K562 (cell line): ENCODE measurements around the gene CEP120. TPM values are rescaled to one million over a fixed set of nuclear protein-coding genes. Genes with fewer than 3 reads are reported as not detected.
A peak's percentile ranks its signal among the peaks of the same experiment; 100 is the strongest.

Experiments used
- BDP1 ChIP-seq: IDR thresholded peaks from 3 replicates; pipeline ENCODE4 v1.6.1; 2011; ENCODE audit not compliant: insufficient read length, insufficient read depth
- E2F3 ChIP-seq: fragments of 250-450 bp; sonication (Bioruptor Pico); IDR thresholded peaks from 2 replicates; pipeline ENCODE4 v1.4.0; 2020; ENCODE audit warnings: mild to moderate bottlenecking
- FOXA3 ChIP-seq, 2 experiments: fragments of 450-650 bp in 1 of 2; sonication (generic) in 1 of 2; formaldehyde crosslinking; IDR thresholded peaks in 1 of 2; conservative IDR thresholded peaks in 1 of 2; 2 replicates each; pipeline versions ENCODE4 v1.4.0 to v1.8.0; 2020 to 2022; ENCODE audit warnings: mild to moderate bottlenecking in 2 of 2, missing genetic modification reagents in 1 of 2
- HNRNPL ChIP-seq: fragments of 200-400 bp; formaldehyde crosslinking; IDR thresholded peaks from 2 replicates; pipeline ENCODE4 v1.6.1; 2017; ENCODE audit warnings: low read depth, mild to moderate bottlenecking, low read length
- IRF9 ChIP-seq: fragments of 450-650 bp; IDR thresholded peaks from 2 replicates; pipeline ENCODE4 v1.6.1; 2016; ENCODE audit warnings: missing biosample characterization, missing genetic modification characterization
- KAT8 ChIP-seq: fragments of 450-650 bp; IDR thresholded peaks from 2 replicates; pipeline ENCODE4 v1.6.1; 2016; ENCODE audit warnings: low read depth, mild to moderate bottlenecking
- MCM3 ChIP-seq: fragments of 450-650 bp; IDR thresholded peaks from 2 replicates; pipeline ENCODE4 v1.6.1; 2016
- NFRKB ChIP-seq: fragments of 450-650 bp; IDR thresholded peaks from 2 replicates; pipeline ENCODE4 v1.6.1; 2016; ENCODE audit warnings: low read depth
- RBM17 ChIP-seq: fragments of 200-400 bp; formaldehyde crosslinking; IDR thresholded peaks from 2 replicates; pipeline ENCODE4 v1.6.1; 2017; ENCODE audit warnings: low read depth, mild to moderate bottlenecking, low read length, borderline replicate concordance
- SFPQ ChIP-seq: fragments of 200-400 bp; formaldehyde crosslinking; IDR thresholded peaks from 2 replicates; pipeline ENCODE4 v1.6.1; 2017; ENCODE audit warnings: mild to moderate bottlenecking, low read depth, low read length, moderate library complexity
- ZBTB12 ChIP-seq: fragments of 250-450 bp; sonication (Bioruptor Pico); IDR thresholded peaks from 2 replicates; pipeline ENCODE4 v1.4.0; 2020
- ZBTB40 ChIP-seq, 2 experiments: fragments of 450-650 bp in 1 of 2; sonication (generic) in 1 of 2; formaldehyde crosslinking in 1 of 2; IDR thresholded peaks; 2 replicates each; pipeline versions ENCODE4 v1.7.1 to v1.9.0; 2016 to 2022; ENCODE audit warnings: inconsistent platforms in 1 of 2, mild to moderate bottlenecking in 1 of 2, missing genetic modification reagents in 1 of 2
- ZNF23 ChIP-seq: fragments of 250-450 bp; sonication (Bioruptor Pico); IDR thresholded peaks from 2 replicates; pipeline ENCODE4 v1.4.0; 2020; ENCODE audit warnings: mild to moderate bottlenecking
- polyA plus RNA-seq, 8 experiments: library from polyadenylated mRNA; depleted of rRNA in 4 of 8; stranded (reverse) in 5 of 8; unstranded in 3 of 8; fragments of >200 nt; fragmentation: Nextera tagmentation in 2 of 8; fragmentation: Illumina TruSeq in 1 of 8; extraction: Ambion mirVana in 2 of 8; extraction: Trizol in 1 of 8; gene quantifications; 2 replicates each; pipeline versions ENCODE4 v1.2.1 to v1.2.3, GENCODE V29; 2011 to 2014; ENCODE audit warnings: inconsistent platforms in 1 of 8, missing spikeins in 1 of 8
- total RNA-seq, 7 experiments: library from RNA; depleted of rRNA in 6 of 7; stranded (reverse); fragments of >200 nt in 6 of 7; fragmentation: Illumina TruSeq in 2 of 7; extraction: Trizol in 2 of 7; gene quantifications; 2 replicates each; pipeline versions ENCODE4 v1.2.1 to v1.2.3, GENCODE V29; 2011 to 2021; ENCODE audit warnings: low replicate concordance in 1 of 7

Gene CEP120
- total and polyA plus RNA-seq, 9 of the 15 experiments (the other 6 are each of a cell fraction or from before 2014, with no cell fraction given), result 3.3 to 24.9 (median 14.4) TPM

- TF ChIP-seq SFPQ (no peak), E2F3 (CRISPR knock-in tag) (peak; percentile 85; the same call in 1 of the 2 replicates), RBM17 (no peak), ZBTB12 (CRISPR knock-in tag) (peak; percentile 20; the same call in 1 of the 2 replicates), KAT8 (no peak), HNRNPL (peak; percentile 59; the same call in 1 of the 2 replicates), ZNF23 (no peak), BDP1 (no peak), IRF9 (tag) (no peak), ZBTB40 (IDR thresholded peaks at IDR 0.05) (peak; percentile 70), ZBTB40 (CRISPR knock-in tag; IDR thresholded peaks at IDR 0.05) (no peak), NFRKB (0 out of 2 replicates have a peak, but pooled peaks have one; percentile 59), FOXA3 (CRISPR knock-in tag; conservative IDR thresholded peaks at IDR 0.05 in 1 of 2, IDR thresholded peaks at IDR 0.05 in 1 of 2) (no peak), MCM3 (no peak)
Observed at GRCh38 chr5:123423278-123424149, at the start of gene CEP120 (continued).
